ENCODE measurements around the gene CCNB2. TPM values are rescaled to one million over a fixed set of nuclear protein-coding genes. Genes with fewer than 3 reads are reported as not detected.

CCNB2 gene
- total and polyA plus RNA-seq, 10 of the 15 experiments (the other 5 are each of a cell fraction or from before 2014, with no cell fraction given) = 74.1 to 211 (median 103) TPM

DNA sequence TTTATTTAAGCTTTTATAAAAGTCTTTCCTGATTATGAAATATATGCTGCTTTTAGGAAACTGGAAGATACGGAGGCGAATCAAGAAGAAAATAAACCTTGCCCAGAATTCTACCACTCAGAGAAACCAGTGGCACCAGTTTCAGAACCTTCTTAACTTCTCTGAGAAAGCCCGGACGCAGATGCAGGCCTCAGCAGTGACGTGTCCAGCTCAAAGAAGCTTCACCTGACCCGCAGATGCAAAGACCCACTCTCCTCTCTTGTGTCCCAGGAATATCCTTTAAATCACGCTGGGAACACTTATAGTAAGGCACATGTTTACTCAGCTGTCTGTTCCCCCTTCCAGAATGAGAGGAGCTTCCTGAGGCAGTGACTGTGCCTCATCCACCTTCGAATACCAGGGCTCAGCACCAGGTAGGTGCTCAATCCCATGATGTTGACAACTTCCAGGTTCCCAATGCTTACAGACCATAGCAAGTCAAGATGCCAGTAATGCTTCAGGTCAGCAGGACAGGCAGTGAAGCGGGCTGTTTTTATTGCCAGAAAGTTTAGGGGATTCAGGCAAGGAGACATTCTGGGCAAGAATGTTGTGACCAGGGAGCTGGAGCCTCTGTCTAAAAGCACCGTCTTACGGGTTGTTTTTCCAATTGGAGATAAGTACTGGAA, 61.8 kb downstream of the CCNB2 start:
- CTCF ChIA-PET = interaction anchor here (1.0 to 1.6 kb wide), 4 partner anchors 187 to 366 kb away, joined by 3 to 7 read pairs (median 4); no protein-coding TSS in a partner anchor
- in situ Hi-C loops (cut with MboI) = no loop called here

GRCh38 chr15:59168536-59168935, 63.6 kb downstream of the CCNB2 start:
- no peak overlapping the region for H3K9ac ChIP-seq (ENCODE audit: control insufficient read depth, insufficient read depth, low read length)
- no peak for ATAC-seq
- H4K20me1 ChIP-seq (ENCODE audit: control insufficient read depth, insufficient read depth) = no peaks in the 10 kb centered on the region
- H3K27me3 ChIP-seq (replicated peaks in 1 of 2; ENCODE audit: control insufficient read depth in 2 of 2, insufficient read depth in 2 of 2, low read length in 1 of 2) = no peaks in the 10 kb centered on the region
- ChIA-PET POLR2A (no interaction called here), CTCF (interaction anchor here (3.2 kb wide), 1 partner anchor 324 kb away, joined by 10 read pairs; no protein-coding TSS in a partner anchor), RAD21 (ENCODE audit: unreplicated experiment) (no interaction called here), SMC1A (ENCODE audit: uncharacterized antibody, unreplicated experiment) (no interaction called here)
- peaks cover 10 to 43% of the 10 kb centered on the region in 2 experiments for H3K36me3 ChIP-seq (ENCODE audit: control insufficient read depth in 2 of 2, insufficient read depth in 2 of 2, low read length in 1 of 2)
- TF ChIP-seq POLR2AphosphoS5 (IDR thresholded peaks at IDR 0.05; ENCODE audit: low read length) = 0 out of 2 replicates have a peak, but pooled peaks have one; percentile 21
- no peak for TF ChIP-seq CHD2 (IDR thresholded peaks at IDR 0.05; ENCODE audit: borderline replicate concordance, low read depth, low read length)
- TF ChIP-seq, protein P1, sequence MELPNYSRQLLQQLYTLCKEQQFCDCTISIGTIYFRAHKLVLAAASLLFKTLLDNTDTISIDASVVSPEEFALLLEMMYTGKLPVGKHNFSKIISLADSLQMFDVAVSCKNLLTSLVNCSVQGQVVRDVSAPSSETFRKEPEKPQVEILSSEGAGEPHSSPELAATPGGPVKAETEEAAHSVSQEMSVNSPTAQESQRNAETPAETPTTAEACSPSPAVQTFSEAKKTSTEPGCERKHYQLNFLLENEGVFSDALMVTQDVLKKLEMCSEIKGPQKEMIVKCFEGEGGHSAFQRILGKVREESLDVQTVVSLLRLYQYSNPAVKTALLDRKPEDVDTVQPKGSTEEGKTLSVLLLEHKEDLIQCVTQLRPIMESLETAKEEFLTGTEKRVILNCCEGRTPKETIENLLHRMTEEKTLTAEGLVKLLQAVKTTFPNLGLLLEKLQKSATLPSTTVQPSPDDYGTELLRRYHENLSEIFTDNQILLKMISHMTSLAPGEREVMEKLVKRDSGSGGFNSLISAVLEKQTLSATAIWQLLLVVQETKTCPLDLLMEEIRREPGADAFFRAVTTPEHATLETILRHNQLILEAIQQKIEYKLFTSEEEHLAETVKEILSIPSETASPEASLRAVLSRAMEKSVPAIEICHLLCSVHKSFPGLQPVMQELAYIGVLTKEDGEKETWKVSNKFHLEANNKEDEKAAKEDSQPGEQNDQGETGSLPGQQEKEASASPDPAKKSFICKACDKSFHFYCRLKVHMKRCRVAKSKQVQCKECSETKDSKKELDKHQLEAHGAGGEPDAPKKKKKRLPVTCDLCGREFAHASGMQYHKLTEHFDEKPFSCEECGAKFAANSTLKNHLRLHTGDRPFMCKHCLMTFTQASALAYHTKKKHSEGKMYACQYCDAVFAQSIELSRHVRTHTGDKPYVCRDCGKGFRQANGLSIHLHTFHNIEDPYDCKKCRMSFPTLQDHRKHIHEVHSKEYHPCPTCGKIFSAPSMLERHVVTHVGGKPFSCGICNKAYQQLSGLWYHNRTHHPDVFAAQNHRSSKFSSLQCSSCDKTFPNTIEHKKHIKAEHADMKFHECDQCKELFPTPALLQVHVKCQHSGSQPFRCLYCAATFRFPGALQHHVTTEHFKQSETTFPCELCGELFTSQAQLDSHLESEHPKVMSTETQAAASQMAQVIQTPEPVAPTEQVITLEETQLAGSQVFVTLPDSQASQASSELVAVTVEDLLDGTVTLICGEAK (IDR thresholded peaks at IDR 0.05; ENCODE audit: borderline replicate concordance) = no peak
- no peak overlapping the region for H3K4me3 ChIP-seq
- H3K4me2 ChIP-seq (ENCODE audit: control insufficient read depth, insufficient read depth) = no peak overlapping the region
- H3K79me2 ChIP-seq (ENCODE audit: control insufficient read depth, insufficient read depth, low read length) = no peaks in the 10 kb centered on the region
- FAIRE-seq = no peak
- in situ Hi-C loops (cut with MboI) (no loop called here), intact Hi-C loops (cut with micrococcal nuclease; ENCODE audit: unreplicated experiment) (no loop called here)
- no peak for DNase-seq (ENCODE audit: low read depth, low spot score)
- no TSS peak for BruUV-seq (replicated peaks)
- no peak overlapping the region for H2AFZ ChIP-seq (ENCODE audit: control insufficient read depth, low read depth, low read length)
- peaks cover 3% of the 10 kb centered on the region; the same call in 1 of the 2 replicates for H3K4me1 ChIP-seq (ENCODE audit: control insufficient read depth, insufficient read depth, low read length)
- 97% methylated on average over 7 of the region's 7 CpGs for WGBS (ENCODE audit: insufficient coverage, insufficient replicate concordance, low lambda C conversion rate, missing lambda C conversion rate)
- H3K9me3 ChIP-seq (replicated peaks; ENCODE audit: control insufficient read depth, insufficient read depth, low read length) = no peaks in the 10 kb centered on the region; the same call in 2 of the 3 replicates
- H3K27ac ChIP-seq (ENCODE audit: control insufficient read depth, insufficient read depth) = no peak overlapping the region

More for the DNA sequence above, 61.8 kb downstream of the CCNB2 start:
- Histone ChIP-seq H3K36me3 (ENCODE audit: control insufficient read depth in 2 of 2, insufficient read depth in 2 of 2, low read length in 1 of 2) (peaks cover 8 to 46% of the 10 kb centered on the region in 2 experiments), H3K79me2 (ENCODE audit: control insufficient read depth, insufficient read depth, low read length) (no peaks in the 10 kb centered on the region), H3K4me3 (no peak overlapping the region), H3K27me3 (replicated peaks in 1 of 2; ENCODE audit: control insufficient read depth in 2 of 2, insufficient read depth in 2 of 2, low read length in 1 of 2) (no peaks in the 10 kb centered on the region), H3K9me3 (replicated peaks; ENCODE audit: control insufficient read depth, insufficient read depth, low read length) (no peaks in the 10 kb centered on the region; the same call in 2 of the 3 replicates), H3K4me1 (ENCODE audit: control insufficient read depth, insufficient read depth, low read length) (peaks cover 3% of the 10 kb centered on the region; the same call in 1 of the 2 replicates), H3K9ac (ENCODE audit: control insufficient read depth, insufficient read depth, low read length) (no peak overlapping the region), H3K27ac (ENCODE audit: control insufficient read depth, insufficient read depth) (peak overlapping the region; percentile 71), H3K4me2 (ENCODE audit: control insufficient read depth, insufficient read depth) (no peak overlapping the region), H2AFZ (ENCODE audit: control insufficient read depth, low read depth, low read length) (no peak overlapping the region), H4K20me1 (ENCODE audit: control insufficient read depth, insufficient read depth) (no peaks in the 10 kb centered on the region)
- intact Hi-C loops (cut with micrococcal nuclease; ENCODE audit: unreplicated experiment) = no loop called here
- DNase-seq (ENCODE audit: low read depth, low spot score) = no peak
- no peak for ATAC-seq
- SMC1A ChIA-PET (ENCODE audit: uncharacterized antibody, unreplicated experiment) = interaction anchor here (0.7 to 2.2 kb wide), 8 partner anchors 78 to 357 kb away, joined by 3 to 6 read pairs (median 4); no protein-coding TSS in a partner anchor
- BruUV-seq (replicated peaks) = no TSS peak
- RAD21 ChIA-PET (ENCODE audit: unreplicated experiment) = interaction anchor here (1.1 to 2.1 kb wide), 4 partner anchors 36 to 326 kb away, joined by 3 to 6 read pairs (median 3); no protein-coding TSS in a partner anchor
- WGBS (ENCODE audit: insufficient coverage, insufficient replicate concordance, low lambda C conversion rate, missing lambda C conversion rate) = 87% methylated on average over 11 of the region's 11 CpGs
- POLR2A ChIA-PET = no interaction called here
- no peak for FAIRE-seq
- TF ChIP-seq PAX5 (IDR thresholded peaks at IDR 0.05; ENCODE audit: borderline replicate concordance, low read depth, low read length) (no peak), TBL1XR1 (IDR thresholded peaks at IDR 0.05; ENCODE audit: low read depth, low read length) (no peak), SMC3 (IDR thresholded peaks at IDR 0.05; ENCODE audit: borderline replicate concordance, low read length) (no peak), STAT1 (conservative IDR thresholded peaks at IDR 0.05) (no peak), ZBED1 (IDR thresholded peaks at IDR 0.05; ENCODE audit: borderline replicate concordance) (no peak), DPF2 (IDR thresholded peaks at IDR 0.05) (no peak), ESRRA (IDR thresholded peaks at IDR 0.05; ENCODE audit: low read length) (no peak)
- TF ChIP-seq, protein P2, sequence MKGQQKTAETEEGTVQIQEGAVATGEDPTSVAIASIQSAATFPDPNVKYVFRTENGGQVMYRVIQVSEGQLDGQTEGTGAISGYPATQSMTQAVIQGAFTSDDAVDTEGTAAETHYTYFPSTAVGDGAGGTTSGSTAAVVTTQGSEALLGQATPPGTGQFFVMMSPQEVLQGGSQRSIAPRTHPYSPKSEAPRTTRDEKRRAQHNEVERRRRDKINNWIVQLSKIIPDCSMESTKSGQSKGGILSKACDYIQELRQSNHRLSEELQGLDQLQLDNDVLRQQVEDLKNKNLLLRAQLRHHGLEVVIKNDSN (IDR thresholded peaks at IDR 0.05; ENCODE audit: borderline replicate concordance, extremely low read length, insufficient read depth, low read depth, low read length) = no peak

Data from GM12878 (cell line).